ENCODE measurements around the gene RTF2. TPM values are rescaled to one million over a fixed set of nuclear protein-coding genes. Genes with fewer than 3 reads are reported as not detected.

The RTF2 gene
- total and polyA plus RNA-seq, 2 of the 4 experiments (the other 2 are of a cell fraction), result 102 to 109 TPM

DNA sequence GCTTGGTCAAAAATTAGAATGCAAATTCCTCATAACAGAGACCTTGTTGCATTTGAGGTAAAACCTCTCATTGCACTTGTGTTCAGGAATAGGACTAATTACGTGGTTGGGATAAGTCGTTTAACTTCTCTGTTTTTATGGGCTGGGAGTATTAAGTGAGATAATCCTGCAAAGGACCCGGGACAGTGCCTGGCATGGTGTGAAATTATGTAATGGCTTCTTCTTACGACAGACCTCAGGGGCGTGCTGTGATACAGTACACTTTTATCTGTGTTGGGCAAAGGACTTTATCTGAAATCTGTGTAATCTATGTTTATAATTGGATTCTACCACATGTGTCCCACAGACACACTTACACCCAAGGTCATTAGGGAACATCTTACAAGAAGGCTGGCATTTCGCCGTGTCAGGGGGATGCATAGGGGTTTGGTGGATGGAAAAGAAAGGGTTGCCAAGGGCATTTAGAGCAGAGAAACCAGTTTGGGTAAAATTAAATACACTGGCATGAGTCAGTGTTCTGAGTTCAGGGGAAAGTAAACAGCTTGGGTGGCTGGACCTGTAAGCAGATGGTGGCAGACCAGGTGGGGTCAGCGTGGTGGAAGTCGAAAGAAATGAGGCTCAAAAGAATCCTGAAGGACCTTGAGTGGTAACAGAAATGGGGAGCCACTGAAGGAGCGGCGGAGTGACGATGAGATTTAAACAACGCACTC is 17.2 kb upstream of the RTF2 start:
- Histone ChIP-seq H4K5ac (ENCODE audit: low read depth, low read length) (no peak overlapping the region), H3K4me3 (ENCODE audit: insufficient read depth, low read depth, low read length) (no peak overlapping the region), H3K79me1 (ENCODE audit: low read depth in 1 of 2, low read length in 2 of 2) (no peaks in the 10 kb centered on the region; a peak in 1 of 4 replicates), H2AK5ac (ENCODE audit: low read depth, low read length) (no peak overlapping the region), H2AK9ac (replicated peaks; ENCODE audit: low read depth, low read length, poor library complexity) (peak overlapping the region; percentile 34), H4K91ac (ENCODE audit: insufficient read depth, low read depth, low read length) (no peak overlapping the region), H3K9me1 (ENCODE audit: insufficient read depth, low read length) (no peaks in the 10 kb centered on the region; the same call in 1 of the 2 replicates), H4K8ac (ENCODE audit: low read depth in 2 of 2, low read length in 2 of 2) (no peak overlapping the region), H3K27me3 (ENCODE audit: control insufficient read depth, insufficient read depth, low read length) (no peaks in the 10 kb centered on the region), H3K14ac (replicated peaks; ENCODE audit: low read depth, low read length) (no peak overlapping the region), H4K20me1 (ENCODE audit: insufficient read depth, low read length) (no peaks in the 10 kb centered on the region), H2BK120ac (ENCODE audit: low read depth, low read length) (no peak overlapping the region), H3K4ac (ENCODE audit: low read depth, low read length) (no peak overlapping the region), H3K36me3 (ENCODE audit: control insufficient read depth, insufficient read depth, low read length) (peaks cover 37% of the 10 kb centered on the region), H2BK5ac (ENCODE audit: low read depth, low read length, poor library complexity, severe bottlenecking) (no peak overlapping the region), H3K4me2 (ENCODE audit: low read depth, low read length) (no peak overlapping the region), H3K27ac (ENCODE audit: insufficient read depth, low read length) (no peak overlapping the region), H2BK20ac (ENCODE audit: low read depth, low read length) (no peak overlapping the region), H3K4me1 (ENCODE audit: control insufficient read depth, insufficient read depth, low read length) (no peaks in the 10 kb centered on the region), H3K23ac (ENCODE audit: low read depth, low read length) (no peak overlapping the region), H2AFZ (replicated peaks; ENCODE audit: low read length, poor library complexity) (no peak overlapping the region), H3K18ac (ENCODE audit: low read depth, low read length) (no peak overlapping the region), H3K9me3 (ENCODE audit: control insufficient read depth, insufficient read depth, low read length) (no peaks in the 10 kb centered on the region), H3K9ac (ENCODE audit: low read depth, low read length) (no peak overlapping the region), H2BK15ac (ENCODE audit: low read depth, low read length) (no peak overlapping the region), H3K56ac (ENCODE audit: extremely low read depth, insufficient read depth, low read length) (no peak overlapping the region)
- WGBS, 2 experiments (ENCODE audit: extremely low coverage in 2 of 2, insufficient read length in 1 of 2), result 65% methylated on average over 4 of the region's 13 CpGs; no CpG with 5 or more reads in 1 of the 2 experiments
- DNase-seq (no peak), ATAC-seq (ENCODE audit: low read depth) (peak; percentile 70)
- dilution Hi-C loops (cut with HindIII; ENCODE audit: low sequenced_read_pairs, unreplicated experiment) (no loop called here), in situ Hi-C loops (cut with MboI; ENCODE audit: low sequenced_read_pairs) (no loop called here), intact Hi-C loops (cut with micrococcal nuclease) (no loop called here)
- TF ChIP-seq RAD21 (IDR thresholded peaks at IDR 0.05; ENCODE audit: low read length) (no peak), CEBPB (IDR thresholded peaks at IDR 0.05; ENCODE audit: low read depth, low read length) (0 out of 2 replicates have a peak, but pooled peaks have one; percentile 10)
- ChIA-PET CTCF (interaction anchor here (0.6 kb wide), 1 partner anchor 32 kb away, joined by 5 read pairs; no protein-coding TSS in a partner anchor), POLR2A (ENCODE audit: unreplicated experiment) (interaction anchor here (0.6 to 0.7 kb wide), 3 partner anchors 10 to 63 kb away, joined by 3 to 6 read pairs (median 3); no protein-coding TSS in a partner anchor)
- BruUV-seq (replicated peaks), result no TSS peak
